ENCODE results near the gene XAB2.

XAB2 gene

DNA sequence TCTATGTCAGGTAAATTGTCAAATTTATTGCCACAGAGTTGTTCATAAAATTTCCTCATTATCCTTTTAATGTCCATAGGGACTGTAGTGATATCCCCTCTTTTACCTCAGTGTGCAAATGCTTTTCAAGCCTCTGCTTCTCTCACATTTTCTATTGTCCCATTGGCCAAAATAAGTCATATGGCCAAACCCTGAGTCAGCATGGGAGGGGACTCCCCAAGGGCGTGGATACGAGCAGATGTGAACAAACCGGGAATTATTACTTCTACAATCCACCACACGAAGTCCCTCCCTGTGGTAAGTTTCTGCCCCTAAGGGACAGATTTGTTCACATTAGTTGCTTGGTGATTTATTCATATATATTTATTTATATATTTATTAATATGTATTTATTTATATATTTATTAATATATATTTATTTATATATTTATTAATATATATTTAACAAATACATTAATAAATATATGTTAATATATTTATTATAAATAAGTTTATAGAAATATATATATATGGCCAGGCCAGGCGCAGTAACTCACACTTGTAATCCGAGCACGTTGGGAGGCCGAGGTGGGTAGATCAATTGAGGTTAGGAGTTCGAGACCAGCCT is 53.8 kb downstream of the XAB2 start:
- peak; percentile 20 for DNase-seq

DNA sequence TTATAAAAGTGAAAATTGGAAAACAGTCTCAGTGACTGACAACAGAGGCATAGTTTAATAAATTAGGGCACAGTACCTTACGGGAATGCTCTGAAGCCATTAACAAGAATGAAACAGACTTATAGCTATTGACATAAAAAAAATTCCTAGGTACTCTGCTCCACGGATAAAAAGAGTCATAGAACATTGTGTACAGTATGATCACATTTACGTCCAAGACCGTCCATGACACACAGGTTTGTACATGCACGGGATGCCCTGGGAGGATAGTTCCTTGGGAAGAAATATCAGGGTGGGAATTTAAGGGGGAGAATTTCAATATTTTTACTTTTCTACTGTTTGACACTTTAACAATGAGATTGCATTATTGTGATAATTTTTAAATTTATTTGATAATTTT is 58.6 kb downstream of the XAB2 start:
- DNase-seq = no peak
